Measurements from ENCODE around the gene ERCC6L.

Gene ERCC6L

GRCh38 chrX:72268597-72269365 lies 30.0 kb upstream of the ERCC6L start:
- TF ChIP-seq GATA3 (IDR thresholded peaks at IDR 0.05; ENCODE audit: low read depth, low read length) (no peak), GATA2 (IDR thresholded peaks at IDR 0.05; ENCODE audit: low read depth, low read length) (no peak)

GRCh38 chrX:72265263-72265662 lies 26.4 kb upstream of the ERCC6L start:
- TF ChIP-seq GATA2 (IDR thresholded peaks at IDR 0.05; ENCODE audit: low read depth, low read length): no peak
- no peak for TF ChIP-seq GATA3 (IDR thresholded peaks at IDR 0.05; ENCODE audit: low read depth, low read length)

GRCh38 chrX:72262077-72262476 lies 23.2 kb upstream of the ERCC6L start:
- TF ChIP-seq GATA2 (IDR thresholded peaks at IDR 0.05; ENCODE audit: low read depth, low read length) (no peak), GATA3 (IDR thresholded peaks at IDR 0.05; ENCODE audit: low read depth, low read length) (no peak)

DNA sequence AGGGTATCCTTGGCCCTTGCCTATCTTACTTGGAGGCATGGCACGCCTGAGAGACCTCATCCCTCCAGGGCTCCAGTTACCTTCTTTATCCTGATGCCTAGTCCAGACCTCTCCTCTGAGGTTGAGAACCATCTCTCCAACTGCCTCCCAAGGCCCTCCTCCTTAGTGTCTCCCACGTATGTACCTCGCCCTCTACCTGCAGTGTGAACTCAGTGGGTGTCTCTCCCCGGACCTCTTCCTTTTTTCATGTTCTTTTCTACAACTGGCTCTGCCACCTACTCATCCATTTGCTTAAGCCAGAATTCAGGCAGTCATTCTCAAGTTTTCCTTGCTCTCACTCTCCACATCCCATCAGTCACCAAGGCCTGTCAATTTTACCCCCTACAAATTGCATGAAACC lies 21.6 kb upstream of the ERCC6L start:
- TF ChIP-seq GATA2 (IDR thresholded peaks at IDR 0.05; ENCODE audit: low read depth, low read length) (no peak), GATA3 (IDR thresholded peaks at IDR 0.05; ENCODE audit: low read depth, low read length) (no peak)

DNA sequence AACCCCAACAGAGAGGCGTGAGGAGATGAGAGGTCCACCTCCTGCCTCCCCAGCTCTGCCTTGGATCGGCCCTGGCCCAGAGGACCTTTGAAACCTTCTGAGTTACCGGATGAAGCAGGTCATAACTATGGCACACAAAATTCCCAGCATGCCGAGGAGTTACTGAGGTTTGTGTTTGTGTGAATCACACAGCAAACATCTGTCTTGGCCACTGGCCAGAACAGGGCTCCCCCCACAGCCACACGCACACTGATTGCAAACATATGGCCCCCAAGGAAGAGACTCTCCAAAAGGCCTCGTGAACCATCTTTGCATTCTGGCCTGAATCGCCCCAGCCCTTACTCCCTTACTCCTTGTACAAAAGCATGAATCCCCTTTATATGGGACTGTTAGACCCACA lies 19.3 kb upstream of the ERCC6L start:
- no peak for TF ChIP-seq GATA3 (IDR thresholded peaks at IDR 0.05; ENCODE audit: low read depth, low read length)
- TF ChIP-seq GATA2 (IDR thresholded peaks at IDR 0.05; ENCODE audit: low read depth, low read length): no peak

GRCh38 chrX:72255864-72256263 lies 17.0 kb upstream of the ERCC6L start:
- TF ChIP-seq GATA2 (IDR thresholded peaks at IDR 0.05; ENCODE audit: low read depth, low read length): no peak
- TF ChIP-seq GATA3 (IDR thresholded peaks at IDR 0.05; ENCODE audit: low read depth, low read length): no peak

DNA sequence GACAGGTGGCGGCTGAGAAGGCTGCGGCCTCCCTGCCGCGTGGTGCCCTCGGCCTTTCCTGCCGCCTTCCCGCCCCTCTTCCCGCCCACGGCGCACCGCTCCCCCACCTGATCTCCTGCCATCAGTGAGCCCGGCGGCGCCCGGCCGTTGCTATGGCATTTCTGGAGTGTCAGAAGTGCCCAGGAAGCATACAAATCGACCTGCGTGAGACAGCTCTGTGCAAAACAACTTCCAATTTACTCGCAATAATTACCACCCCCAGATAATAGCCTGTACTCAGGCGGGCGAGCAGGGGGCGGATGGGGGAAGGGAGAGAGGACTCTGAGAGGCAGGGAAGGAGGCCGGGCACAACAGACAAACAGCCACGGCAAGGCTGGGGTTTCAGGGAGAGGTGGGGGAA lies 16.6 kb upstream of the ERCC6L start:
- TF ChIP-seq GATA3 (IDR thresholded peaks at IDR 0.05; ENCODE audit: low read depth, low read length): no peak
- no peak for TF ChIP-seq GATA2 (IDR thresholded peaks at IDR 0.05; ENCODE audit: low read depth, low read length)

DNA sequence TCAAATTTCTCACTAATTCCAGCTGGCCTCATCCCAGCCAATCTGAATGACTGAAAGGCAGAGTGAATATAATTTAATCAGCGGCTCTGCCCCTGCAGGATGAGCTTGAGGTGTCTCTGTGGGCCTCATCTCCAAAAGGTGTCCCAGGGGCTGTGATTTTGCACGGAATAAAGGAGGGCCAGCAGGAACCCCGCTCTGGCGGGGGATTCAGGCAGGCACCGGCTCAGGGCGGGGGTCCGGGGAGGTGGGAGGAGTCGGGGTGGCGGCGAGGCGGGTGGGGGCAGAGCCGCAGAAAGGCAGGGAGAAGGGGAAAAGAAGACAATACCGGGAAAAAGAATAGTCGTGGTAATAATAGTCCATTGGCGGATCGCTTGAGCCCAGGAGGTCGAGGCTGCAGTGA lies 16.0 kb upstream of the ERCC6L start:
- TF ChIP-seq GATA3 (IDR thresholded peaks at IDR 0.05; ENCODE audit: low read depth, low read length) (no peak), GATA2 (IDR thresholded peaks at IDR 0.05; ENCODE audit: low read depth, low read length) (no peak)

DNA sequence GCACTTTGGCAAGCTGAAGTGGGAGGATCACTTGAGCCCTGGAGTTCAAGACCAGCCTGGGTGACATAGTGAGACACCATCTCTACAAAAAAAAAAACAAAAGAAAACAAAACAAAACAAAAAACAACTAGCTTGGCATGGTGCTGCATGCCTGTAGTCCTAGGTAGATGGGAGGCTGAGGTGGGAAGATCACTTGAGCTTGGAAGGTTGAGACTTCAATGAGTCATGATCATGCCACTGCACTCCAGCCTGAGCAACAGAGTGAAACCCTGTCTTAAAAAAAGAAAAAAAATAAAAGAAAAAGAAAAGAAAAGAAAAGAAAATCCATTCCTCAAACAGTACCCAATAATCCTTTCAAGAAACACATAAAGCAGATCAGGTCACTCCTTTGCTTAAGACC lies 14.9 kb upstream of the ERCC6L start:
- no peak for TF ChIP-seq GATA3 (IDR thresholded peaks at IDR 0.05; ENCODE audit: low read depth, low read length)

GRCh38 chrX:72247206-72247942 lies 8.5 kb upstream of the ERCC6L start:
- TF ChIP-seq GATA3 (IDR thresholded peaks at IDR 0.05; ENCODE audit: low read depth, low read length): no peak

DNA sequence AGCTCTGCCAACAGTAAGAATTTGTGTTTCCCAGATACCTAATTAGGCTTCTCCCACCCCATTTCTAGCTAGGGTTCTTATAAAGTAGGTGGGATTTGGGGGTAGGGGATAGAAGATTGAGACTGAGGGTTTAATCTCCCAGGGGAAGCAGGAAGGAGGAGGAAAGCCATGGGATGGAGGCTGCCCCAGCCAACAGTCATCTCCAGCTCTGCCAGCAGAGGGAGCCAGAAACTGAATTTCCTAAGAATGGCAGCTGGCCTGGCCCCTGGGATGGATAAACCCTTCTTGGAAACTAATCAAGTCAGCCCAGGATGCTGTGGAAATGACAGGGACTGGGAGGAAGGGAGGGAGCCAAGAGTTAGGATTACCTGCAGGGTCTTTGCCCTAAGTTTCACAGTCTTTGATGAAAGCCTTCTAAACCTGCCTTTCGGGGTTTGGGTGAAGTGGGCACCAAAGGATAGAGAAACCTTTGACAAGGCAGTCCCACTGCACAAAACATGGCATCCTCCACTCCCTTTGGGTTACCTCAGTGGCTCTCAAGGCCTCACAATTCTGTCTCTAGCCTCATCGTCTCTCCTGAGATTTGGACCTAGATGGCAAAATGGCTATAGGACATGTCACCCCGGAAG lies 6.7 kb upstream of the ERCC6L start:
- no peak for TF ChIP-seq GATA3 (IDR thresholded peaks at IDR 0.05; ENCODE audit: low read depth, low read length)
- no peak for TF ChIP-seq GATA2 (IDR thresholded peaks at IDR 0.05; ENCODE audit: low read depth, low read length)

GRCh38 chrX:72243472-72243871 lies 4.6 kb upstream of the ERCC6L start:
- TF ChIP-seq GATA2 (IDR thresholded peaks at IDR 0.05; ENCODE audit: low read depth, low read length) (no peak), GATA3 (IDR thresholded peaks at IDR 0.05; ENCODE audit: low read depth, low read length) (no peak)

- TF ChIP-seq GATA2 (IDR thresholded peaks at IDR 0.05; ENCODE audit: low read depth, low read length) (no peak), GATA3 (IDR thresholded peaks at IDR 0.05; ENCODE audit: low read depth, low read length) (no peak)
Measured at GRCh38 chrX:72240976-72241375, 2.1 kb upstream of the ERCC6L start.

- TF ChIP-seq GATA3 (IDR thresholded peaks at IDR 0.05; ENCODE audit: low read depth, low read length): no peak
- no peak for TF ChIP-seq GATA2 (IDR thresholded peaks at IDR 0.05; ENCODE audit: low read depth, low read length)
Measured at GRCh38 chrX:72238183-72238582, 644 bp downstream of the ERCC6L start.

GRCh38 chrX:72236841-72237240 lies 2.0 kb downstream of the ERCC6L start:
- no peak for TF ChIP-seq GATA3 (IDR thresholded peaks at IDR 0.05; ENCODE audit: low read depth, low read length)
- TF ChIP-seq GATA2 (IDR thresholded peaks at IDR 0.05; ENCODE audit: low read depth, low read length): no peak
